ENCODE results near the gene TMEM131L.
"Not testable (repeated sequence)": the region's sequence is repeated elsewhere in the genome, so short reads cannot be mapped to it uniquely, and the experiment has no call there.

The TMEM131L gene

DNA sequence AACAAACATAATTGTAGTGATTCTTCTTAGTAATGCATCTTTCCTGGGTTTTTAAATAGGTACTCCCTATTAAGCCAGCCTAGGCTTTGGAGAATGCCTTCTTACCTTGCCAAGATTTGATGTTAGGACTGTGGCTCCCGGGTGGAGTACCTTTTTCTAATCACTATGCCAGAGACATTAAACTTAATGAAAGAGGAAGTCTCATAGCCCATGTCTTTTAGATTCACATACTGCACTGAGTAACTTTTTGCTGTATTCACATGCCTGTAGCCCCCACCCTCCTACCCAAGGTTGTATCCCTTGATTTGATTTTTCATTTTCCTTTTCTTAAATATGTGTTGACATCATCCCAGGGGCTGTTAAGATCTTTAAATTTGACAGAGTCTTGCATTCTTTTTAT is 113.7 kb downstream of the TMEM131L start:
- no peak for DNase-seq

DNA sequence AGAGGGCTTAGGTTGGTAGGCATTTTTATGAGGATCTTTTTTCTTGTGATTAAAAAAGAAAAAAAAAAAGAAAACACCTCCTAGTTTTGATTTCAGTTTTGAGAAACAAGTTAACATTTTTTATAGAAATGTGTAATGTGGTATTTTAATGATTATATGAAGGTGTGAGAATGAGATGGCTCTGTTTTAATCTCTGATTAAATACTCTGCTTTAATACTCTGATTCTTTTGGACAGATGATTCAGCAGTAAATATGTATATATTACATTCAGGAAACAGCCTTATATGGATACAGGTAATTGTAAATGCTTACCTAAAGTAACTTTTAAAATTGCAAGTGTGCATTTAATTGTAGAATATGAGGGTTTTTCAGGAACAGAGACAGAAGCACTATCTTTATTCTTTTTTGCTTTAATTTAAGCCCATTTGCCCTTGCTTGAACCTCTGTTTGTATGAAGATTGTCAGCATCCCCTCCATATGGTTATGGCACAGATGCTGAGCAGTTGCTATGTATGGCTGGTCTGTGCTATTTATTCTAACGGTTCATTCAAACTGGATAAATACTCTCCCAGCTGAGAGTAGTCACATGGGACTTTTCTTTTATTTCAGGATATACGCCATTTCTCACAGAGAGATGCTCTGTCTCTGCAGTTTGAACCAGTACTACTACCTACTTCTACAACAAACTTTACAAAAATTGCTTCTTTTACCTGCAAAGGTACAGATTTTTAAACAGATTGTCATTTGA is 117.0 kb downstream of the TMEM131L start:
- DNase-seq: no peak

DNA sequence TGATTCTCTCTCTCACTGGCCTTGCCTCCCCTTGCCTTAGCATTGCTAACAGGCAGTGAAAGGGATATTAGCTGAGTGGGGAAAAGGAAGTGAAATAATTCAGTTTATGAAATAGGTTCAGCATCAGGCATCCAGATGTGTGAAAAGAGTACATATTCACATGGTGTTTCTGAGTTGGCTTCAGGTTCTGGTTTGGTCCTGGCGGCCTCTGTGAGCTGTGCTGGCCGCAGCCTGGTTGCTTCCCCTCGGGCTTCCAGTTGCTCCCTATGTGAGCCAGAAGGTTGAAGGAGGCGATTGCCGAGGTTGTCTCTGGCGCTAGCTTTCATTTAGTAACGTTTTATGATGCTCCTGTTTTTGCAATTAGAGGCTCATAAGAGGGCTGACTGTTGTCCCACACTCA is 118.9 kb downstream of the TMEM131L start:
- DNase-seq: no peak

DNA sequence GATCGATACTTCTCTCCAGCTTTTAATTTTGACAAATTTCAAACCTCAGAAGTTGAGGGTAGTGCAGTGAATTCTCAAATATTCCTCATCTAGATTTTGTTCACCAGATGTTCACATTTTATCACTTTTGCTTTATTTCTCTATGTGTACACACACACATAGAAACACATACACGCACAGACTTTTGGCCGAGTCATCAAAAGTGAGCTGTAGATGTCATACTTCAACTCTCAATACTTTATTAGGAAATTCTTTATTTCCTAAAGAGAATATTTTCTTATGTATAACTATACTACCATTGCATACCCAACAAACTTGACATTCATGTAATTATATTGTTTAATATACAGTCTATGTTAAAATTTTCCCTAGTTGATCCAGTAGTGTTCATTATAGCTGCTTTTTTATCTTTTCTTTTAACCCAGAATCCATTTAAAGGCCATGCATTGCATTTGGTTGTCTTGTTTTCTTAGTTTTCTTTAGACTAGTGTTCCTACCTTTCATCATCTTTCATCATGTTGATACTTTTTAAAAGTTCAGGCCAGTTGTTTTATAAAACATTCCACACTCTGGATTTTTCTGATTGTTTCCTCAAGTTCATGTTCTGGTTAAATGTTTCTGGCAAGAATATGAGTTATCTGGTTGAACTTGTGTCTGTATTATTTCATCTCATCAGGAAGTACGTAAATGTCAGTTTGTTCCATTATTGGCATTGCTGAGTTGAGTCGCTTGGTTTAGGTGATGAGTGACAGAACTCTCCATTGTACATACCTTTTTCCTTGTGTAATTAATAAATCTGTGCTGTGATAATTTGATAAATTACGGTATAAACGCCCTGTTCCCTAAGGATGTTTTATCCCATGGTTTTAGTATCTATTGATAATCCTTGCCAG is 123.8 kb downstream of the TMEM131L start:
- DNase-seq: no peak

DNA sequence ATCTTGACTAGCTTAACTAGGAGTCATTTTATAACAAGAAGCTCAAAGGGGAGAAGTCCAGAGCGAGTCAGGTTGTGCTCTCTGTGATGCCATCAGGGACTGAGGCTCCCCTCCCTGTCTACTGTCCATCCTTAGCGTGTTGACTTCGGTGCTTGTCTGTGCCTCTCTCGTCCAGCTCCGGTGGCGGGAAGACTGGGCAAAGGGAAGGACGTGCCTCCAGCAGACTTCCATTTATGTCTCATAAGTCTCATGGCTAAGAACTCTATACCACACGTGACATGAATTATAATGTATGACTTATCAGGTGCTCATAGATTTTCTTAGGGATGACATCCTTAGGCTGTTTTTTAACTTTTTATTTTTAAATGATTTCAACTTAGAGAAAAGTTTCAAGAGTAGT is 125.3 kb downstream of the TMEM131L start:
- no peak for DNase-seq

DNA sequence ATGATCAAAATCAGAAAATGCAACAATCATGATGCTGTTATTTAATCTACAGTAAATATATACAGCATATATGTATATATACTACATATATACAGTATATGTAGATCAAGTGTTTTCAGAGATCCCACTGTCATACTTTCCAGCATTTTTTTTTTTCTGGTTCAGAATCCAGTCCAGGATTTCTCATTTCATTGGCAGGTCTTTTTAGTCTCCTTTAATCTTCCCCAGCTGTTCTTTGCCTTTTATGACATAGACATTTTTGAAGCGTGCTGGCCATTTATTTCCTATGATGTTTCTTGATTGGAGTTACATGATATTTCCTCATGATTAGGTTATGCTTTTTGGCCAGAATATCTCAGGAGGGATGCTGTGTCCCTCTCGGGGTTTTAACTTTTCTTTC is 125.9 kb downstream of the TMEM131L start:
- no peak for DNase-seq

DNA sequence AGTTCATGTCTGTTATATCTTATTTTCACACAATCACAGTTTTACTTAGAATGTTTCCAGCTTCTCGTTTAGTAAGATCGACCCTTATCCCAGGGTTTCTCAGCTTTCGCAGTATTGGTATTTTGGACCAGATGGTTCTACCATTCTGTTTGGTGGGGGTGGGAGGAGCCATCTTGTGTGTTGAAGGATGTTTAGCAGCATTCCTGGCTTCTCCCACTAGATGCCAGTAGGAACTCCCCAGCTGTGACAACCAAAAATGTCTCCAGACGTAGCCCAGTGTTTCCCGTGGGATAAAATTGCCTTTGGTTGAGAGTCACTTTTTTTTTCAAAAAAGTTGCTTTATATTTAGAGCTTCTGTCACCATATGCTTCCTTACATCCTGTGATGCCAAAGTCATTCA is 127.0 kb downstream of the TMEM131L start:
- no peak for DNase-seq

DNA sequence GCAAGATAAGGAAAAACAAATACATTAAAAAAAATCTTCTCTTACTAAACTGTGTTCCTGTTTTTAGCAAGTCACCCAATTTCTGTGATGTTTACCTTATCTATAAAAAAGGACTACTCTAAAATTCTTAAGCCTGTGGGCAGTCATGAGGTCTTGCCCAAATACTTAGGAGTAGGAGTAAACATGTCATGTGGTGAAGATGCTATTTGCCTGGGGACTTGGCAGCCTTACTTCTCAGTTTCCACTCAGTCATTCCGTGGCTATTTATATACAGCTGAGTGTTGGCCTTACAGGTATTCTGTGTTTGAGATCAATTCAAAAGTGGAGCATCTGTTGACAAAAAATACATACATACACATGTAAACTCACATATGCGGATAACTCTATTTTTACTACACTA is 128.1 kb downstream of the TMEM131L start:
- DNase-seq: no peak

DNA sequence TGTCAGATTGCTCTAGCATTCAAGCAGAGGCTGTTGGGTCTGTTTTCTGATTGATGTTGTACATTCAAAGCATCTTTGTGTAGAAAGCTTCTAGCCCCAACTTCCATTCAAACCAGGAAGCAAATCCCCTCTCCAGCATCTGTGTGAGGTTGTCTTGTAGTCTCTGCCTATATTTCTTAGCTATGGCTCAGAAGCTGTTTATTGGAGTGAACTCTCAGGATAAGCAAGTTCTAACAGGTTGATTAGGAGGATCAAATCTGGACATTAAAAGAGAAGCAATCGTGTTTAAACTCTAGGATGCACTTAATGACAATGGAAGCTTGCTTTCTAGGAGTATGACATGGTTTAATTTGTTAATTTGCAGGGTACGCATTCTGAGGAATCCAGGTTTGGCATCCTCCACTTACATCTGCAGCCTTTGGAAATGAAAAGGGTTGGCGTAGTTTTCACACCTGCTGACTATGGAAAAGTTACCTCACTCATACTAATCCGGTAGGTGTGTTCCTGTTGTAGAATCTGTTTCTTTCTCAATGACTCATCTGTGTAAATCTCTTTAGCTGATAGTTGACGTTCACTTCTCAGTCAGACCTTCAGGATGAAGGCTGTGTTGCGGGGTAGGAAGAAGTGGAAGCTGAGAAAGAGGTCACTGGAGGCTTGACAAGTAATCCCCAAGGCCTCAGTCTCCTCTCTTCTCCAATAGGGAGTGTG is 129.9 kb downstream of the TMEM131L start:
- DNase-seq: no peak

DNA sequence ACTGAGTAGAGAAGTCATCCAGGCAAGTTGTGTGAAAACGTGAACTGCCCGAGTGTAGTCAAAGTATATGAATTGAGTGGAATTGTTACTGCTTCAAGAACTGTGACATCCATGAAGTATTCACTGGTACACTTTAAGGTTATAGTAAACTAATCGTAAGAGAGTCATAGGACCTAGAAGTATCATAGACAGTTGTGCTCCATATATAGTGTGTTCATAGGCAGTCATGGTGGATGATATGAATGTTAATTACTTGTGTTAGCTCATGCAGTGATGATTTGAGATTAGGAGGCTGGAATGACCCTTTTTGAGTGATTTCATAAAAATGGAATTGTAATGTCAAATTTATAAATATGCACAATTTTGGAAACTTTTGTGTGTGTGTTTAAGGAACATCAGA is 136.6 kb downstream of the TMEM131L start:
- no peak for DNase-seq

DNA sequence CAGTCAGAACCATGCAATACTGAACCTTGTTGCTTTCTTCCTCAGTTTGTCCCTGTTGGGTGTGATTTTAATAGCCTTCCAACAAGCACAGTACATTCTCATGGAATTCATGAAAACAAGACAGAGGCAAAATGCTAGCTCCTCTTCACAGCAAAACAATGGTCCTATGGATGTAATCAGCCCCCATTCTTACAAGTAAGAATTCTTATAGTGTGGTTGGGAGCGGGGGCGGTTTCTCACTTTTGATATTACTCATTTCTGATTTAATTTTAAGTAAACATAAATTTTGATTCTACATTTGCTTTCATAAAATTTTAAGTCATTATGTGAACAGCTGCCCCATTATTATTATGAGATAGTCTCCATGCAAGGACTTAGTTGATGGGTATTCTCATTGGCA is 137.1 kb downstream of the TMEM131L start:
- no peak for DNase-seq

DNA sequence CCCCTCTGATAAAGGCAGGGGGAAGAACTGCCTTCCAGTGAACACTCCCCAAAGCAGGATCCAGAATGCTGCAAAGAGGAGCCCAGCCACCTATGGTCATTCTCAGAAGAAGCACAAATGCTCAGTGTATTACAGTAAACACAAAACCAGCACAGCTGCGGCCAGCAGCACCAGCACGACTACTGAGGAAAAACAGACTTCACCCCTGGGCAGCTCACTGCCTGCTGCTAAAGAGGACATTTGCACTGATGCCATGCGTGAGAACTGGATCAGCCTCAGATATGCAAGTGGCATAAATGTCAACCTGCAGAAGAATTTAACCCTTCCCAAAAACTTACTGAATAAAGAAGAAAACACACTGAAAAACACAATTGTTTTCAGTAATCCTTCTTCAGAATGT is 137.7 kb downstream of the TMEM131L start:
- no peak for DNase-seq

DNA sequence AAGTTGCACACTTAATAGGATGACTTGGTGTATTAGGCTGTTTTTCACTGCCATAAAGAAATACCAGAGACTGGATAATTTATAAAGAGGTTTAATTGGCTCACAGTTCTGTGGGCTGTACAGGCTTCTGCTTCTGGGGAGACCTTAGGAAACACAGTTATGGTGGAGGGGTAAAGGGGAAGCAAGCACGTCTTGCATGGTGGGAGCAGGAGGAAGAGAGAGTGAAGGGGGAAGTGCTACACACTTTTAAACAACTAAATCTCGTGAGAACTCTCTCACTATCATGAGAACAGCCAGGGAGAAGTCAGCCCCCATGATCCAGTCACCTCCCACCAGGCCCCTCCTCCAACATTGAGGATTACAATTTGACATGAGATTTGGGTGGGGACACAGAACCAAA is 142.9 kb downstream of the TMEM131L start:
- not testable (repeated sequence) for DNase-seq

DNA sequence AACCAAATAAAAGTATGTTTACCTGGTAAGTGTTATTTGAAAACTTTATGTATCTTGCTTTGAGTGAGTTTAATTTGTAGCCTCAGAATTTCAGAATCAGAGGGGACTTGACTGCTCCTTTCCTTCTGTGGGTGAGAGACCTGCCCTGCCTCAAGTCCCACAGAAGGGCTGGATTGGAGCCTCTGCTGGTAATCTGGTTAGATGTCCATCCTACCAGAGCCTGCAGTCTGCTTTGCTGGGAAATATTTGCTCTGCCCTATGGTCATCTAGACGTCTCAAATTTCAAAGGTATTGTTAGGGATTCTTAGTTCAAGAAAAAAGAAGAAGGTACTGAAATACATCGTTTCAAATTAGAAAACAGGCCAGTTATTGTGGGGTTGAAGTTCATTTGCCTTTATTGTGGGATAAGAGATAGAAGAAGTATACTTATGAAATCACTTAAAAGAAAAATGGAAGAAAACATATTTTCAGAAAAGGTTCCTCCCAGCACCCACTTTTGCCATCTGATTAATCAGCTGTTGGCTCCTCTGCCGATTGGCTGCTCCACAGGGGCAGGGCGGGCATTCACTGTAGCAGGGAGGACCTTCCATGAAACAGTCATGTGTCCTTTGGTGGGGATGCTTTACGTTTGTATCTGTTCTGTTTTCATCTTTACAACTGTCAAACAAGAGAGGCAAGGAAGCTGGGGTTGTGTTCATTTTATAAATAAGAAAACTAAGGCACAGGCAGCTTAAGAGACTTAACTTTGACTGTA is 144.6 kb downstream of the TMEM131L start:
- no peak for DNase-seq

DNA sequence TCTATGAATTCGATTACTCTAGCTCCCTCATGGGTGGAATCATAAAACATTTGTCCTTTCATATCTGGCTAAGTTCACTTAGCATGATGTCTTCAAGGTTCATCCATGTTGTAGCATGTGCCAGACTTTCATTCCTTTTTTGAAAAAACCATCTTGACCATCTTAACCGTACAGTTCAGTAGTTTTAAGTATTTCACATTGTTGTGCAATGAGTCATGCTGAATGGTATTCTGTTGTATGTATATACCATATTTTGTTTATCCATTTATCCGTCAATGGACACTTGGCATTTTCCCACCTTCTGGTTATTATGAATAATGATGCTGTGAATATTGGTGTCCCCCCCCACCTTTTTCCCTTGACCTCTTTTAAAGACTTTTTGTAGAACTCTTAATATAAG is 145.5 kb downstream of the TMEM131L start:
- DNase-seq: no peak

DNA sequence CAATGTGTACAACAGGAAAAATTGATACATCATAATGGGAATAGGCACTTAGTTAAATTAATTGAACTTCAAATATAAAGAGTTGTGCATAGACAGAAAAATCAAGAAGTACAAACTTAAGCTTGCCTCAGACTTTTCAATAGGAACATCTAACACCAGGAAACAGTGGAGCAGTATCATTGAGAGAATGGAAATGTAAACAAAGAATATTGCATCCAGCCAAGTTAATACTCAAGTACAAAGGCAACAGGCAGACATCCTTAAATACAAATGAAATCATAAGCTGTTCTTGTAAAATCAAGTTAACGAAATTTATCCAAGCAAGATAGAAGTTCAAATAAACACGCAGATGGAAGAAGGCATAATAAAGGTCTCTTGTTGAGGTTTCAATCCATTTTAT is 146.7 kb downstream of the TMEM131L start:
- DNase-seq: no peak

DNA sequence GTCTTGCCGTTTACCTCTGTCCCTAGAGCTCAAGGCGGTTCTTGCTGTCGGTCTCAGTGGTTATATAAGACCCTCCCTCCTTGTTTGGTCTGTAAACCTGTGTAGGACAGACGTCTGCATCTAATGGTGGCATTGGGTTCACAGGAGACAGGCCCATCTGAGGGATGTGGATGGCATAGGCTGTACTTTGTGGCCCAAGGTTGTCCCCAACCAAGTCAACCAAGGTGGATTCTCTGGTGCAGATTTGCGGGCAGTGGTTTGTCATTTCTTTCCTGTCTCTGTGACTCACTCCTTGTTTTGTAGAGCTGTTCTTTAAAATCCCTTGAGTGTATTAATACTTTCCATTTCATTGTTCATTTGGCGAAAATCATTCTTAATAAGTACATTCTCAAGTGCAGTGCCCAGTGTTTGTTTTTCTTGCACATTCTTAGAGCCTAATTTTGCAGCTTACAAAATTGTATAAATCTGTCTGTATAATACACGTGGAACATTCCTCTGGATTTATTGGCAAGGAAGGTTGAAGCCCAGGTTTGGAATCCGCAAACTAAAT is 149.9 kb downstream of the TMEM131L start:
- DNase-seq: no peak

DNA sequence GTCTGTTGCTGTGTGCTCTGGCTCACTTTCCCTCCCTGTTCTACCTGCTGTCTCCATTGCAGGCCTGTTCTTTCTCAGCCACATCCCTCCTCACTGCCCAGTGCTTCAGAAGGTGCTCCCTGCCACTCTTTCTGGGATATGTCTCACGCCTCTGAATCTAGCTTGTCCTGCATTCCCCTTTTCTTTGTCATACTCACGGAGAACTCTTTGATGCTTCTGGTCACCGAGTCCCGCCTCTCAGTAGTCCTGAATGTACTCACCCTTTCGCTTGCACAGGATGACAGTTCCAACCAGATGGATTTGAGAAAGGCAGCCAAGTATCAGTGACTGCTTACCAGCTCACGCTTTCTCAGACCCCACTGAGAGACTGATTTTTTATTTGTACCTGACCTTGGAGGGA is 152.7 kb downstream of the TMEM131L start:
- DNase-seq: no peak

DNA sequence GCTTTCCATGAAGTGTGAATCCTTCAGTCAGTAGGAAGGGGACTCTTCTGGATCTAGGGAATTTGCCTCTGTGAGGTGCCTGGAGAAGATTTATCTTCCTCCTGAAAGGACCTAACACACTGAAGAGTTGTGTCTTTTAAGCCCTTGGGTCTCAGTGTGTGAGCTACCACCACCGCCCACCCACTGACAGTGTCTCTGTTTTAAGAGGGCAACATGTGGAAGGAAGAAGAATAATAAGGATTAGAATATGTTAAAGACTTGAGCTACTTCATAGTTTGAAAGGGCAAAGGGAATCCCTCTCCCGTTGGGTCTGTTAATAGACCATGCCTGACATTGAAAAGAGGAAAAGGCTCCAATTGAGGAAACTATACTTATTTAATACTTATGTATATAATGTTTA is 153.7 kb downstream of the TMEM131L start:
- no peak for DNase-seq

DNA sequence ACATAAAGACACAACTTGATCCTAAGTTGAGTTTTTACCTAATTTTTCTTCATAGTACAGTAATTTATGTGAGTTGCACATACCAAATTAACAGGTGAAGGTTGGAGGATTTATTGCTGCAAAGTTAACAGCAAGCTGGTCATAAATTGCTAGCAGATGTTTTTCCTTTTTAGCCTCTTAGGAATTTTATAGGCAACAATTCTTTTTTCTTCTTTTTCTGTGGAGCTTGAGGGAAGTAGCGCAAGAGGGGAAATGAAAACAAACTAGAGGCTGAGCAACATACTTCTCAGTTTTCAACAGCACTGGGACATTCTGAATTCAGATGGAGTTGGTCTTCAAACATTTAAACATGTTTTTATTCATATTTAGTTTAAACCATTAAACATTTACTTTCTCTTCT is 154.2 kb downstream of the TMEM131L start:
- no peak for DNase-seq

DNA sequence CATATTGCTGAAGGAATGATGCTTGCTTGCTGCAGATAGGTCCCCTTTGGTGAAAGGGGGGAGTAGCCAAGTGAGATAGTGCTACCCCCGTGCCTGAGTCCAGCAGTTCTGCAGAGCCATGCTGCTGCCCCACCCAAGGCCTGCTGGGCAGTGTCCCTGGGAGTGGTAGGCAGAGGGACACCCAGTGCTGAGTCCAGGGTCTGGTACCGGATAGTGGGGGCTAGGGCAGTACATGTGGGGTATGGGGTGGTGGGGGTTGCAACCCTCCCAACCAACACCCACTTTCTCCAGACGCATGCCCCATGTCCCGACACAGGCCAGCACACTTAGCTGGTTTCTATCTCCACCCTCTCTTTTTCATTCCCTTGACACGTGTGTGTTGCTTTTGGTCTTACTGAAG is 155.9 kb downstream of the TMEM131L start:
- DNase-seq: no peak

DNA sequence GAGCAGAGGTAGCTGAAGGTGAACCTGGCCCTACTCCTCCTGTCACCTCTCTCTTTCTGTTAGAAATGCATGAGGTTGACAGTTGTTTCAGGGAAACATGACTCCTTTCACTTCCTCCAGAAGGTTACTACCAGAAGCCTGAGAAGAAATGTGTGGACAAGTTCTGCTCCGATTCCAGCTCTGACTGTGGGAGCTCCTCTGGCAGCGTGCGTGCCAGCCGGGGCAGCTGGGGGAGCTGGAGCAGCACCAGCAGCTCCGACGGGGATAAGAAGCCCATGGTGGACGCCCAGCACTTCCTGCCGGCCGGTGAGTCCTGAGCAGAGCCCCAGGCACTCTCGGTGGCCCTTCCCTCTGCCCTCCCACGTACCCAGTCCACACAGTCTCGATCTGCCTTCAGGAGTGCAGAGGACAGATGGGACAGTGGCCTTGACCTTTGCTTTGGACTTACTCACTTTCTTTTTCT is 156.6 kb downstream of the TMEM131L start:
- no peak for DNase-seq

DNA sequence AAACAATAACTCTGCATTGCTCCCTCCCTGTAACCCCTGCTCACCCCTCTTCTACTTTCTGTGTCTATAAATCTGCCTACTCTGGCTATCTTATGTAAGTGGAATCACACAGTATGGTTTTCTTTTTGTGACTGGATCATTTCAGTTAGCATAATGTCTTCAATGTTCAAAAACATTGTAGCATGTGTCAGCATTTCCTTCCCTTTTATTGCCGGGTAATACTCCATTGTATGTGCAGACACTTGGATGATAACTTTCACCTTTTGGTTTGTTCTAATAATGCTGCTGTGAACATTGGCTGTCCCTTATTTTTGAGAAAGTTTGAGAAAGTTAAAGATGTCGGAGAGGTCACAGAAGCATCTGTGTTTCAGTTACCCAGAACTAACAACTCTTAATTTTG is 157.3 kb downstream of the TMEM131L start:
- no peak for DNase-seq

Data from NCI-H1417 treated with DMSO at 0.1 percent for 48 hours (cell line).